NCI-H1105 treated with DMSO at 0.1 percent for 48 hours (cell line): Measurements from ENCODE around the gene ZNF23.

Experiments used
- DNase-seq: peaks from one replicate; lab custom pipeline; 2025; lab: John Stamatoyannopoulos, UW

The ZNF23 gene

DNA sequence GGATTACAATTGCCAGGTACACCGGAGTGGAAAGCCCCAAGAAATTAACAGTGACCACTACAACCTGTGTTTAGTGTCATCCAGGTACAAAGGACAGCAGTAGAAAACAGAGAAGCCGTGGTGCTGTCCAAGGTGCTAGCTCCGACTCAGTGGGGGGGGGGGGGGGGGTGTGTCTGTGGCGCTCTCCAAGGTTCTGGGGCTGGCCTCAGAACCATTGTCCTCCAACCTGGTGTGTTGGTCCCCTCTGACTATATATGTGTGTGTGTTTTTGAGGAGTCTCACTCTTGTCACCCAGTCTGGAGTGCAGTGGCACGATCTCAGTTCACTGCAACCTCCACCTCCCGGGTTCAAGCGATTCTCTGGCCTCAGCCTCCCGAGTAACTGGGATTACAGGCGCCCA lies 5.8 kb upstream of the ZNF23 start:
- no peak for DNase-seq

- no peak for DNase-seq
These were observed 2.2 kb upstream of the ZNF23 start for GRCh38 chr16:71464231-71464630.

DNA sequence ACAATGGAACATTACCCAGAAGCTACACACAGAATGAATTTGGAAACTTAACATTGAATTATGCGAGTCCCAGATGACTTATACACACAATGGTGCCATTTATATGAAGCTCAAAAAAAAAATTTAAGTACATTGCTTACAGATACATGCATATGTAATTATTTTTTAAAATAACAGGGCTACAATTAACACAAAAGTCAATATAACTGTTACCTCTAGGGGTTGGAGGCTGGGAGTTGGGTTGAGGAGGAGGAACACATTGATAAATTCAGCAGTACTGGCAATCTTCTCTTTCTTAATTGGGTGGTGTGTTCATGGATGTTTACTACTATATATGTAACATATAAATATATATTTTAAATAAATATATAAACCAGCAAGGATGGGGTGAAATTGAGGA lies 1.1 kb downstream of the ZNF23 start:
- DNase-seq = no peak

DNA sequence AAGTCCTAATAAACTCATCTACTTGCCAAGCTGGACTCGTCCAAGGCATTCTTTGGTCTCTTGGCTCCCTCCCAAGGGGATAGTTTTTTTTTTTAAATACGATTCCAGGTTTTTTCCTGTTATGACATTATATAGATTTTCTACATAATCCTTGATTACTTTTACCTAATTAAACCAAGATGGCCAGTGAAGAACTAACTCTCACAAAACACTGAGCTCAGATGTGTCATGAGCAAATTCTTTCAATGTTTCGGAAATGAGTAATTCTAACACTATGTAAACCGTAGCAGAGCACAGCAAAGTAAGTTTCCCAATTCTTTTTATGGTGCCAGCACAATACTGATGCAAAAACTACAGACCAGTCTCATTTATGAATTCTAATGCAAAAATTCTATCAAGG lies 1.8 kb downstream of the ZNF23 start:
- DNase-seq = no peak

DNA sequence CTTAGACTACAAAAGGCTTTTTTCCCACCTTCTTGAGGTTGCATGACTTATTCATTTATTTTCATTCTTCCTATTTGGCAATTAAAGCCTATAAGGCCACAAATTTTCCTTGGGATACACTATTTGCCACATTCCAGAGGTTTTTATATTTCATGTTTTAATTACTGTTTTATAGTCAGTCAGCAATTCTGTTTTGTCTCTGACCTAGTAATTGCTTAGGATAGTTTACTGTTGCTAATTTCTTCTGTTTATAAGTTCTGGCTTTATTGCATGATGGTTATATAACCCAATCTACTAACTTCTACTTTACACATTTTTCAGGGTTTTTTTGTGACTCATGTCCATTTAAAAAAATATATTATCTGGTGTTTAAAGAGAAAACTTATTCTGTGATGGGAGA lies 2.5 kb downstream of the ZNF23 start:
- no peak for DNase-seq

DNA sequence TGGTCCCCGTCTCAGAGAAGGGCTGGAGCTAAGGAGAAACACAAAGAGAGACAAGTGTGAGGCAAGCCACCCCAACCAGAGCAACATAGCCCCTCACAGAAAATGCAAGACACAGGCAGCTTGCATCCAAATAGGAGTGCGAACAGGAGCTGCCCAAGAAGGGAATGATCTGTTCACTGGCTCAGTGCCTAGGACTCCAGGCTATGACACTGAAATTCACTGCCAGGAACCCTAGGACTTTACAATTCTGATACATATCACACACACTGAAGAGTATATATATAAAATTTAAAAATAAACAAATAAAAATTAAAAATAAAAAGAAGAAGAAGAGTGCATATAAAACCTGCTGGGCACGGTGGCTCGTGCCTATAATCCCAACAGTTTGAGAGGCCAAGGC lies 5.2 kb downstream of the ZNF23 start:
- DNase-seq = no peak

GRCh38 chr16:71453036-71453435 lies 9.0 kb downstream of the ZNF23 start:
- DNase-seq = no peak

GRCh38 chr16:71449020-71449419 lies 13.0 kb downstream of the ZNF23 start:
- DNase-seq = no peak

DNA sequence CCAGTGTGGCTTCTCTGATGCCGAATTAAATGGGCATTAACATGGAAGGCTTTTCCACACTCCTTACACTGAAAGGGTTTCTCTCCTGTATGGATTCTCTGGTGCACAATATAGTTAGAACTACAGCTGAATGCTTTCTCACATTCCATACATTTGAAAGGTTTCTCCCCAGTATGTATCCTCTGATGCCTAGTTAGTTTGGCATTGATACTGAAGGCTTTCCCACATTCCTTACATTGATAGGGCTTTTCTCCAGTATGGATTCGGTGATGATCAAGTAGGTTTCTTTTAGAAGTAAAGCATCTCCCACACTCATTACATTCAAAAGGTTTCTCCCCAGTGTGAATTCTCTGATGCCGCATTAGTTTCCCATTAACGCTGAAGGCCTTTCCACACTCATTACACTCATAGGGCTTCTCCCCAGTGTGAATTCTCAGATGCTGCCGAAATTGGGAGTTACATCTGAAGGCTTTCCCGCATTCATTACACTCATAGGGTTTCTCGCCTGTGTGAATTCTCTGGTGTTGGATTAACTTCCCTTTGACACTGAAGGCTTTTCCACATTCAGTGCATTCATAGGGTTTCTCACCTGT lies 13.7 kb downstream of the ZNF23 start:
- no peak for DNase-seq

- no peak for DNase-seq
These were observed 18.3 kb downstream of the ZNF23 start for GRCh38 chr16:71443714-71444113.

DNA sequence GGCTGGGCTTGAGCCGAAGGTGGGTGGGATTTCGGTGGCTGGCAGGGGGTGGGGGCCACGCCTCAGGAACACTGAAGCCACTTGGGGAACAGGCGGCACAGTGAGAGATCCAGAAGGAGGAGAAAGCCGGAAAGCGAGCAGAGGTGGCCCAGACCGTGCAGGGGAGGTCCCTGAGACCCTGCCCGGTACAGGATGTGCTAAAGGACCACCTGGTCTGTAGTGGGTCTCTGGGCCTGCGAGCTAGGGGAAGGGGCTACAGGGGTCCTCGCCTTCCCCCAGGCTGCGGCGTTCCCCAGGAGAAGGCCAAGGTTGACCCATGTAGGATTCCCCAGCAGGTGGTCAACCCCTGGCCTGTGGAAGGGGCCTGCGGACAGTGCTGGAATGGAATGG lies 20.0 kb downstream of the ZNF23 start, which contains the start of gene TLE7:
Gene TLE7, minus strand, starts transcription at position 4 of the 390 bp plus-strand sequence. CDS start 8,730 bp downstream, outside the sequence.
- DNase-seq = no peak

GRCh38 chr16:71441348-71442050 lies 20.5 kb downstream of the ZNF23 start:
- no peak for DNase-seq

GRCh38 chr16:71440669-71441347 lies 21.2 kb downstream of the ZNF23 start:
- DNase-seq = no peak

DNA sequence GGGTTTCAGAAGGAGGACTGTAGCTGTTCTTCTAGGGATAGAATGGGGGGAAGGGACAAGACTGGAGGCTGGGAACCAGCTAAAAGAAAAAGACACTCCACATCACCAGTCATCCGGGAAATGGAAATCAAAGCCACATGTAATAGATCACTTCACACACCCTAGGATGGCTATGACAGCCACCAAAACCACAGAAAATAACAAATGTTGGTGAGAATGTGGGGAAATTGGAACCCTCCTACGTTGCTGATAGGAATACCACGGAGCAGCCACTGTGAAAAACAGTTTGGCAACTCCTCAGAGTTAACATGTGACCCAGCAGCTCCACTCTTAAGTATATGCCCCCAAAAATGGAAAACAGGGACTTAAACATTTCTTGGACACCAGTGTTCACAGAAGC lies 22.5 kb downstream of the ZNF23 start:
- DNase-seq = no peak

DNA sequence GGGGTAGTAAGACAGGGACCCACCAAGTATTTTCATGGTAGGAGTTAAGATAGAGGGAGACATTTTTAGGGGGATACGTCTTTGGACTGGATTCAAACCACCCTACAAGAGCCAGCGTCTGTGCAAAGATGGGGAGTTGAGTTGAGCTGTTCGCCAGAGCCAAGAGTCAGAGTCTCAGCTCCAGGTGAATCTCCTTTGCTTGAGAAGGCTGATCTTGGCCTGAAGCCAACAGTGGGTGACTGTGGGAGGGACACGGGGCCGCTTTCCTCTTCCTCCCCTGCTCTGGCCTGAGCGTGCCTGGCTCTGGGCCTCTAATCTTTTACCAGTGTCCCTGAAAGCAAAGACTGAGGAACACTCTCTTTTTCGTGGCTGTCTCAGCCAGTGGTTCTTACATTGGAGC lies 25.6 kb downstream of the ZNF23 start:
- DNase-seq = no peak

DNA sequence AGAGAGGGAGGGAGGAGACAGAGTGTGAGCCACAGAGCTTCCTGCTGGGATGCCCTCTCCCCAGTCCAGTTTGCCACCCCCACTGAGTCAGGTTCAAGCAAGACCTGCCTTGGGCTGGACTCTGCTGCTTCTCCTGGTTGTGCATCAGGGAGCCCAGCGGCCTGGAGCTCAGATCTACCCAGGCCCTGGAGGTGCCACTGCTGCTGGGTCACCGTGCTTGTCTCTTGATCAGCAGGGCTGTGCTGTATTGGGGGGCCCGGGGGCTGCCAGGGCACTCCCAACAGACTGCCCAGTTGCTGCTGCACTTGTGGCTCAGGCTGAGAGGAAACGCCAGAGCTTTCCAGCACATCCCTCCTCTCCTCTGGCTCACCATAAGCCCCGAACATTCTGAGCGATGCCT lies 29.1 kb downstream of the ZNF23 start:
- no peak for DNase-seq

GRCh38 chr16:71431991-71432390 lies 30.1 kb downstream of the ZNF23 start:
- DNase-seq = no peak

DNA sequence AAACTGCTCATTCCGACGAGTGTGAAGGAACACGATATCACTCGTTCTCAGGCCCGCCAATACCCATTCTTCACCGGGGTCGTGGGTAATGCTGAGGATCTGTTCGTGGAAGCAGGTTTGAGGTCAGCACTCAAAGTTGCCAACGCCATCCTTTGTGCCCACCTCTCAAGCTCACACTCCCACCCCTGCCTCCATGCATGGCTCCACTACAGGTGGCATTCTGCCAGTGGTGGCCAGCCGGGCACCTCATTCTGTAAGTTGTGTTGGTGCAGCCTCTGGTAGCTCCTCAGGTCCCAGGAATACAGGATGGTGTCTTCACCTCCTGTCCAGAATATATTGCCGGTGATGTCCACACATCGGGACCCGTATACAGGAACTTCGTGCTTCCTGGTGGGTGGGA lies 30.9 kb downstream of the ZNF23 start:
- no peak for DNase-seq

GRCh38 chr16:71430744-71431143 lies 31.3 kb downstream of the ZNF23 start:
- DNase-seq = no peak

DNA sequence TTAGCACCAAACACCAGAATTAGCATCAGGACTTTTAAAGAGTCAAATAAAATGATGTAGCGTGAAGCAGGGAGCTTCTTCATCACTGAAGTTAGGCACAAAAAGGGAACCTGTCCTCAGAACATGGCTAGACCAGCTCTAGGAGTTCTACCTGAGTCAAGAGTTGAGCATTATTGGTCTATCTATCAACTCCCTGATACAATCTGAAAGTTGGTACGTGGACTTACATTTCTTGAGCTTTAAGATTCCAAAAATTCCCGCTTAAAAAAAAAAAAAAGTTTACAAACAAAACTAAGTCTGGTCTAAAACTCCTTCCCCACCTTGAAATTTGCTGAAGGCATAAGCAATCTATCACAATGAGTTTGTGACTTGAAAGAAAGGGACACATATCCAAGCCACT lies 32.5 kb downstream of the ZNF23 start:
- no peak for DNase-seq

DNA sequence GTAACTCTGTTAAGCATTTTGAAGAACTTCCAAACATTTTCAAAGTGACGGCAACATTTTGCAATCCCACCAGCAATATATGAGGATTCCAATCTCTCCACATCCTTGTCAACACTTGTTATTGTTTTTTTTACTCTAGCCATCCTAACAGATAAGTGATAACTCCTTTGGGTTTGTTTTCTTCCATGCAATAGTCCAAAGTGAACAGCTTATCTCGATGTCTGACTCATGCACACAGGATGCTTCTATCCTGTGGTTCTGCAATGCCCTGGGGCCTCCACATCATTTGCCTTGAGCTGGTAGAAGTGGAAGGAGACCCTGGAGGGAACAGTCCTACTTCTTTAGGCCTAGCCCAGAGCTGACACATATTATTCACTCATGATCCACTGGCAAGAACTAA lies 33.2 kb downstream of the ZNF23 start:
- no peak for DNase-seq

DNA sequence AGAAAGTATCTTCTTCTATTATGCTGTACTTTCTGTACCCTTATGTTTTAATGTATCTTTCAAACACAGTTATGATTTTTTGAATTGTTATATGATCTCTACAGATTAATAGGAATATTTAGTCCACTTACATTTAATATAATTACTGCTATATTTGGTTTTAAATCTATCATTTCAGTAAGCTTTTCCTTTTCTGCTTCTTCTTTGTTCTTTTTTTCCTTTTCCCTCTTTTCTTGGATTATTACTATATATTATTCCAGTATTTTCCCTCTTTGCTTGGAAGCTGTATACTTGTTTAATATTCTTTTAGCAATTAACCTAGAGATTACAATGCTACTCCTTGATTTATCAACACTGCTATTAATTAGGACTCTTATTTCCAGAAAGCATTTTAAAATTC lies 33.7 kb downstream of the ZNF23 start:
- DNase-seq = no peak

- DNase-seq = no peak
These were observed 35.0 kb downstream of the ZNF23 start for GRCh38 chr16:71426880-71427615.
